Osteoblast (primary cell): ENCODE results near the gene CBFB. TPM values are rescaled to one million over a fixed set of nuclear protein-coding genes. Genes with fewer than 3 reads are reported as not detected.

Source experiments
- DNase-seq: peaks from one replicate; pipeline ENCODE4 v3.0.0; 2011; ENCODE audit warnings: low spot score, mixed read lengths; ENCODE audit not compliant: insufficient read length; ENCODE audit errors: missing footprints
- H2AFZ ChIP-seq: 2 replicates; pipeline ENCODE4 v1.6.0; 2011; ENCODE audit warnings: mild to moderate bottlenecking, low read length
- H3K27ac ChIP-seq: 2 replicates; pipeline ENCODE4 v1.5.1; 2011; ENCODE audit warnings: mild to moderate bottlenecking, low read depth, low read length, moderate library complexity
- H3K27me3 ChIP-seq: 2 replicates; pipeline ENCODE4 v1.6.0; 2012; ENCODE audit warnings: mild to moderate bottlenecking, control low read depth, inconsistent platforms, low read length, moderate library complexity; ENCODE audit not compliant: insufficient read depth
- H3K36me3 ChIP-seq: 2 replicates; pipeline ENCODE4 v1.5.1; 2011; ENCODE audit warnings: mild to moderate bottlenecking, low read length, control low read depth, moderate library complexity; ENCODE audit not compliant: insufficient read depth
- H3K4me1 ChIP-seq: 2 replicates; pipeline ENCODE4 v1.5.1; 2011; ENCODE audit warnings: mild to moderate bottlenecking, low read length, control low read depth, moderate library complexity; ENCODE audit not compliant: insufficient read depth
- H3K4me2 ChIP-seq: 2 replicates; pipeline ENCODE4 v1.6.0; 2011; ENCODE audit warnings: mild to moderate bottlenecking, low read length; ENCODE audit not compliant: insufficient read depth
- H3K4me3 ChIP-seq: fragments of 200-600 bp; sonication (generic); 3 replicates; pipeline ENCODE4 v1.5.1; 2012; ENCODE audit warnings: mild to moderate bottlenecking, low read length, inconsistent platforms; ENCODE audit not compliant: insufficient read depth
- H3K79me2 ChIP-seq: 2 replicates; pipeline ENCODE4 v1.6.0; 2012; ENCODE audit warnings: mild to moderate bottlenecking, low read length, control low read depth, inconsistent platforms; ENCODE audit not compliant: insufficient read depth
- H3K9me3 ChIP-seq: 2 replicates; pipeline ENCODE4 v1.5.1; 2011; ENCODE audit warnings: low read depth, low read length, control low read depth
- H4K20me1 ChIP-seq: 2 replicates; pipeline ENCODE4 v1.6.0; 2012; ENCODE audit warnings: mild to moderate bottlenecking, low read length, control low read depth; ENCODE audit not compliant: insufficient read depth
- CTCF ChIP-seq: IDR thresholded peaks from 2 replicates; pipeline ENCODE4 v1.5.1; 2011; ENCODE audit warnings: mild to moderate bottlenecking, low read depth, low read length, moderate library complexity; ENCODE audit errors: extremely low read depth
- total RNA-seq: library from RNA; depleted of rRNA; stranded (reverse); fragments of >200 nt; gene quantifications from 2 replicates; pipeline ENCODE4 v1.2.3, GENCODE V29; 2012

CBFB gene
- total RNA-seq, 1 donor = 63.0 TPM

GRCh38 chr16:67128417-67128816 is 99.5 kb downstream of the CBFB start:
- Histone ChIP-seq H3K4me1 (no peaks in the 10 kb centered on the region), H3K79me2 (peaks cover 6% of the 10 kb centered on the region), H4K20me1 (peaks cover 10% of the 10 kb centered on the region), H2AFZ (no peak overlapping the region), H3K9me3 (no peaks in the 10 kb centered on the region), H3K27me3 (no peaks in the 10 kb centered on the region), H3K27ac (no peak overlapping the region), H3K4me2 (no peak overlapping the region), H3K4me3 (no peak overlapping the region), H3K36me3 (peaks cover 39% of the 10 kb centered on the region)
- no peak for TF ChIP-seq CTCF
- no peak for DNase-seq

- Histone ChIP-seq H3K36me3 (peaks cover 40% of the 10 kb centered on the region), H3K4me1 (no peaks in the 10 kb centered on the region), H3K79me2 (peaks cover 4% of the 10 kb centered on the region), H3K27ac (no peak overlapping the region), H3K9me3 (no peaks in the 10 kb centered on the region), H3K4me2 (no peak overlapping the region), H3K27me3 (no peaks in the 10 kb centered on the region), H2AFZ (no peak overlapping the region), H3K4me3 (no peak overlapping the region), H4K20me1 (peaks cover 8% of the 10 kb centered on the region)
- no peak for DNase-seq
- TF ChIP-seq CTCF = no peak
These were observed 99.9 kb downstream of the CBFB start for GRCh38 chr16:67128887-67129286.

- Histone ChIP-seq H3K4me2 (no peak overlapping the region), H4K20me1 (peaks cover 5% of the 10 kb centered on the region), H3K36me3 (peaks cover 46% of the 10 kb centered on the region), H3K79me2 (peaks cover 2% of the 10 kb centered on the region), H3K9me3 (no peaks in the 10 kb centered on the region), H3K27ac (no peak overlapping the region), H3K4me3 (no peak overlapping the region), H3K4me1 (no peaks in the 10 kb centered on the region), H3K27me3 (no peaks in the 10 kb centered on the region), H2AFZ (no peak overlapping the region)
- TF ChIP-seq CTCF = no peak
- DNase-seq = no peak
These were observed 100.5 kb downstream of the CBFB start for GRCh38 chr16:67129422-67129821.

DNA sequence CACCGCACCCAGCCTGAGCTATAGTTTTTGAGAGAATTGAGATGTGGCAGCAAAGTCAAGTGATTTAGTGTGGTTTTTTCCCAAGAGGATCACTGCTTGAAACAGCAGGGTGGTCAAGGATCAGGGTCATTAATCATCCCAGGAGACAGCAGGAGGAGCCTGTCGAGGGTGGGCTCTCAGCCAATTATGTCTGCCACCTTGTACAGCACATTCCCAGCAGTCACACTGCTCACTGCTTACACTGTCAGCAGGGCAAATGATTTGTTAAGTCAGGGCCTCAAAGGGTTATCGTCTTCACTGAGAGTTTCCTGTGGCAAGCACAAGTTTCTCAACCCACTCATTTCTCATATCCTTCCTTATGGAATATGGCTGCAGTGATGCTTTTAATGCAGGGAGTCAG is 108.7 kb downstream of the CBFB start:
- TF ChIP-seq CTCF = no peak
- peaks cover 72% of the 10 kb centered on the region for H3K36me3 ChIP-seq
- H3K27me3 ChIP-seq = no peaks in the 10 kb centered on the region
- no peaks in the 10 kb centered on the region for H3K4me1 ChIP-seq
- H2AFZ ChIP-seq = no peak overlapping the region
- H3K9me3 ChIP-seq = no peaks in the 10 kb centered on the region
- H3K27ac ChIP-seq = no peak overlapping the region
- no peaks in the 10 kb centered on the region for H3K79me2 ChIP-seq
- H4K20me1 ChIP-seq = peaks cover under 1% of the 10 kb centered on the region
- no peak overlapping the region for H3K4me3 ChIP-seq
- DNase-seq = no peak
- H3K4me2 ChIP-seq = no peak overlapping the region
